Nucleus accumbens (tissue), 56 donors: Measurements from ENCODE around the gene ZSCAN25.
"Not testable (repeated sequence)": the region's sequence is repeated elsewhere in the genome, so short reads cannot be mapped to it uniquely, and the experiment has no call there.

Experiments used
- DNase-seq, 56 donors: peaks; one replicate each; lab custom pipeline; 2025; lab: John Stamatoyannopoulos, UW

The ZSCAN25 gene

GRCh38 chr7:99615989-99616358, 772 bp upstream of the ZSCAN25 start:
- no peak for DNase-seq

DNA sequence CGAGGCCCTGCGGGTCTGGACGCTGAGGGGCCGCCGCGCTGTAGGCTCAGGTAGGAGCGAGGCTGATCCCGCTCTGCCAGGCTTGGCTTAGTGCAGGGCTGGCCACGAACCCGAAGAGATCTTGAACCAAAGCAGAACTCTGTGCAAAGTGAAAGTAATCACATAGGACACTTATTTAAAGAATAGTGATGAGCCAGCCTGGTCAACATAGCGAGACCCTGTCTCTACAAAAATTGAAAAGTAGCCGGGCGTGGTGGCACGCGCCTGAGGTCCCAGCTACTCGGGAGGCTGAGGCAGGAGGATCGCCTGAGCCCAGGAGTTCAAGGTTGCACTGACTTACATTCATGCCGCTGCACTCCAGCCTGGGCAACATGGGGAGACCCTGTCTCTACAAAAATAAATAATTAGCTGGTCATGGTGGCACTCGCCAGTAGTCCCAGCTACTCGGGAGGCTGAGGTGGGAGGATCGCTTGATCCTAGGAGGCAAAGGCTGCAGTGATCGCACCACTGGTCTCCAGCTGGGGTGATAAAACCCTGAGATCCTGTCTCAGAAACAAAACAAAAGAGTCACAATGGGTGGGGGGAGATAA, 541 bp downstream of the ZSCAN25 start:
- no peak for DNase-seq

- no peak for DNase-seq
Observed at GRCh38 chr7:99618726-99619125, 2.0 kb downstream of the ZSCAN25 start.

DNA sequence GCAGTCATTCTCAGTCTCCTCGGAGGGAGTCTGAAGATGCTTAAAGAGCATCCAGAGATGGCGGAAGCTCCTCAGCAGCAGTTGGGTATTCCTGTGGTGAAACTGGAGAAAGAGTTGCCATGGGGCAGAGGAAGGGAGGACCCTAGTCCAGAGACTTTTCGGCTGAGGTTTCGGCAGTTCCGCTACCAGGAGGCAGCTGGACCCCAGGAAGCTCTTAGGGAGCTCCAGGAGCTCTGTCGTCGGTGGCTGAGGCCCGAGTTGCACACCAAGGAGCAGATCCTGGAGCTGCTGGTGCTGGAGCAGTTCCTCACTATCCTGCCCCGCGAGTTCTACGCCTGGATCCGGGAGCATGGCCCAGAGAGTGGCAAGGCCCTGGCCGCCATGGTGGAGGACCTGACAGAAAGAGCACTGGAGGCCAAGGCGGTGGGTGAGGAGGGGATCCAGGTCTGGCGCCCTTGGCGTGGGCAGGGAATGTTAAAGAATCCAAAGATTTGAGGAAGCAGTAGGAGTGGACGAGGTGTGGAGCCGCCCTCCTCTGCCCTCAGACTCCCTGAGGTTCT, 2.9 kb downstream of the ZSCAN25 start:
- no peak for DNase-seq

GRCh38 chr7:99621271-99621670, 4.5 kb downstream of the ZSCAN25 start:
- no peak for DNase-seq

- DNase-seq, result no peak
Observed at GRCh38 chr7:99622596-99622995, 5.8 kb downstream of the ZSCAN25 start.

DNA sequence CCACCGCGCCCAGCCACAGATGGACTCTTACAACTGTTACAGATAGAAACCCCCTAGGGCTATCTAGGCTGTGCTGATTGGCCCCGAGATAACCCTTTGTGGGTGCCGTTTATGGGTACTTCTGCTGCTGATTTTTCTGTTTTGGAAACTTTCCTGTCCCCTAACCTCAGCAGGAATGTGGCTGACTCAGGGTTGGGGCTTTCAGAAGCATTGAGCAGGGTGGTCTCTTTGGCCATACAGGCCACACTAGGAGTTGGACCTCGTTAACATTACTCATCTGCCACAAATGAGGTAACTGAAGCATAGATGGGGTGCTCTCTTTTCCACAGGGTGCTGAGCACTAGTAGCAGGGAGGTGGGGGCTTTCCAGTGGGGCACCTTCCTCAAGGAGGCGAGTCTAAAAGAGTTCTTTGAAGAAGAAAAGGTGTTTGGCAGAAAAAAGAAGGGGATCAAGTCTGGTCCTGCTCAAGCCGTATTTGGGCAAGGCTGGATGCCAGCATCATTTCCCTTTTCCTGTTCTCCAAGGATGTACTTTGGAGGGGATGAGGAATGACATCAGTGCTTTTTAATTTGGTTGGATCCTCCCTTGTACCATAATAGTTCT, 6.4 kb downstream of the ZSCAN25 start:
- DNase-seq, result no peak

DNA sequence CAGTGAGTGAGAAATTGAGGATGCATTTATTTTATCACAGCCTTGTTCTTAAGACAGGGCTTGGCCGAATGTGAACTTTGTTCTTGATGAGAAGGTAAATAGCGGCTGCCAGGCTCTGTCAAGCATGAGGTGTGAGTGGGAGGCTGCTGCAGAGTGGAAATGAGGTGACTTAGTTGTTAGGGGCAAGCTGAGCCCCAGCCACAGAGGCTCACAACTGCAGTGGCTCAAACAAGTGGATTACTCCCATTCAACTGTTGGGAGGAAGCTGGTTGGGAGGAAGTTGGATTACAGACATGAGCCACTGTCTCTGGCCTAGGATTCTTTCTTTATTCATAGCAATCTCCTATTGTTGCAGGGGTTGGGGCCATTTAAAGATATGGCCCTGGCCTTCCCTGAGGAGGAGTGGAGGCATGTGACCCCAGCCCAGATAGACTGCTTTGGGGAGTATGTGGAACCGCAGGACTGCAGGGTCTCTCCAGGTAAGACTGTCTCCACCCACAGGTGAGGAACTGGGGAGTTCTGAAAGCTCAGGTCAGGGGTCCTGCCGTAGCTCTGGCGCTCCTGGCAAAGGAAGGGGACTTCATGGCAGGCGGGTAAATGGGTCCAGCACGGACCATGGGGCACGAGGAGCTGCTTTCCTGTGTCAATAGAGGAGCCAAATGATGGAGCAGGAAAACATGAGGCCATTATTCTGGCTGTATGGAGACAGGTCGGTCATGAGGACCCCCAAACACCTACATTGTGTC, 7.1 kb downstream of the ZSCAN25 start:
- no peak for DNase-seq

GRCh38 chr7:99624484-99624883, 7.7 kb downstream of the ZSCAN25 start:
- no peak for DNase-seq

DNA sequence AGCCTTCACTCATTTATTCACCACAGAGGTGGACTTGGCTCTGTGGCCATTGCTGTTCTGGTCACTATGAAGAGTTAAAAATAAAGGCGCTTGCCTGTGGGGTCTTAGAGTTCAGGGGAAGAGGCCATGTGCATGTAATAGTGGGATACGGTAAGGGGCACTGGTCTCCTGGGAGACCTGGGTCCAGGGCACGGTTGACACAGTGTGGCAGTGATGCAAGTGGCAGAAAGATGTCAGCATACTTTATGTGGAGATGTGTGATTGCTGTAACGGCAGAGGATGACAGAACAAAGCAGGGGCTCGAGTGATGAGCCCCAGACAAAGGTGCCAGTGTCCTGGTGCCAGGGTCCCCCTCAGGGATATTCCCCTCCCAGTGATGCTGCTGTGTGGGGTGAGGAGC, 8.6 kb downstream of the ZSCAN25 start:
- DNase-seq, result no peak

DNA sequence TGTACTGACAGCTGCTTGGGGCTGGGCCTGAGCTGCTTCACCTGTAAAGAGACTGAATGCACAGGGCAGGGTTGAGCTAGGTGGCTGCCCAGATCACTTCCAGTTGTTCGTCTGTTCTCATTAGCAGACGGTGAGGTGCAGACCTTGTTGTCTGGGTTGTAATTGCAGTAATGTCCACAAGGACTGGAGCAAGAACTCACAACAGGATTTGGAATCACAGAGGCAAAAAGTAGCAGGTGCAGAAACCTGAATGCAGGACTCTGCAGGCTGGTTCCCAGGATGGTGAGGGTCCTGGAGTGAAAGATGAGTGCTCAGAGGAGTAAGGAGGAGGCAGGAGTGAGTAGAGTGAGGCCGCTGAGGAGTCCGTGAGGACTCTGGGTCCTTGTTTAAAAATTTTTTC, 9.2 kb downstream of the ZSCAN25 start:
- DNase-seq, result no peak

DNA sequence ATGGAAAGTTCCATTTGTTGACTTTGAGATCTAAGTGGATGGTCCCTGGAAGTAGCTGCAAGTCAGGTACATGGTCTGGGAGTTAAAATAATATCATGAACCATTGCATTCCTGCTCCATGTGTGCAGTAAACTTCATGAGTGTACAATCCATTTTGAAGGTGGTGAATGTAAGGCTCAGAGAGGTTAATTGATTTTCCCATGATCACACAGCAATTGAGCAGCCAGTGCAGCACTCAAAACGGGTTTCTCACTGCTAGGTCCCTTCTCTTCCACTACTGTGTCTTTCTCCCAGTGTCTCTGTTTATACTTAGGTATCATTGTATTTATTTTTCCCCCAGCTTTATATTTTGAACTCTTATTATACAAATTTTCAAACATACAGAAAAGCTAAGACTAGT, 9.9 kb downstream of the ZSCAN25 start:
- DNase-seq, result no peak

- DNase-seq, result no peak
Observed at GRCh38 chr7:99627513-99627912, 10.8 kb downstream of the ZSCAN25 start.

GRCh38 chr7:99628471-99629465, 12.0 kb downstream of the ZSCAN25 start:
- DNase-seq, result peak in 3 of 56 donors; percentile 5 to 20 (median 6)

- DNase-seq, result no peak
Observed at GRCh38 chr7:99629643-99630042, 12.9 kb downstream of the ZSCAN25 start.

DNA sequence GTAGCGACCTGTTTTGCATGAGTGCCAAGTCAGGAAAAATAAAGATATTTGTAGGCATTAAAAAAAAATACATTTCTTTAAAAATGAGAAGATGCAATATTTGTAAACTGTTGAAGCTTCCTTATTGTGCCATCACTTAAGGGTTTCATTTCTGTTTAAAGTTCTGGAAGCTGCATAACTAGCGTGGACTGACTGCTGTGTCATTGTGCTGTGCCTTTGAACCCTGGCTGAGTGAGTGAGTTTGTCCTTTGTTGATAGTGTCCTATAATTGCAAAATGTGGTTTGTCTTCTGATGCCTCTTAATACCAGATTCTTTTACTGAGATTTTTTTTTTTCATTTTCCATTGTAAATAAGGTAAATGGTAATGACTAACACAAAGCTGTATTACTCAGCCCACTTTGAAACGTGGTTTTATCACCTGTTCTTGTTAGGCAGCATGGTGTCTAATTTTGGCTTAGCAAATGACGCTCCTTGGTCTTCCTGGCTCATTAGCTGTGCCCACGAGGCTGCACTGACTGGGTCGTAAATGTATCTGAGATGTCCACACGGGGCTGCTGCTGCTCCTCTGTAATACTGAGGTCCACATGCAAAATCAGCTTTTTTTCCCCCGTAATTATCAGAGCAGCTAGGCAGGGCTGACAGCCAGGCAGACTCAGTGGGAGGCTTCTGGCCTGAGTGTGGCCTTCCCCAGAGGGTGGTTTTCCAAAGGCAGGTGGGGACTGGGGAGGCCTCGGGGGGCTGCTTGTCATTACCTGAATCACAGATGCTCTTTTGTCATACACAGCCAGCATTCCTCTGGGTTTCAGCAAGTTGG, 14.8 kb downstream of the ZSCAN25 start:
- peak in 20 of 56 donors; percentile 3 to 52 (median 21) for DNase-seq

- DNase-seq, result not testable (repeated sequence)
Observed at GRCh38 chr7:99637414-99637813, 20.7 kb downstream of the ZSCAN25 start.

DNA sequence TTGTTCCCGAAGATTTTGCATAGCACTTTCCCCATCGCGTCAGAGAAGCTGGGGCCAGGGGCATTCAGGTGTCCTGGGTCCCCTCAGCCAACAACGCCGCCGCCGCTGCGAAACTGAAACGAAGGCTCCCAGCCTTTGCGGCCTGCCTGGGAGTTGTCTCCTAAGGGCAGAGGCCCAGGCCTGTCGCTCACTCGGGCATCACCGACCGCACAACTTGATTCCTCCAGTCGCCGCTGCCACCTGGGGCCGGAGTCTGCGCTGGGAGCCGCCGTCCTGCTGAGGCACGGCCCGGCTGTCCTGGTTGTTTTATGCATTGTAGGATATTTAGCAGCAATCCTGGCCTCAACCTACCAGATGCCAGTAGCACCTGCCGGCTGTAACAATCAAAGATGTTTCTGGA, 22.0 kb downstream of the ZSCAN25 start:
- no peak for DNase-seq

DNA sequence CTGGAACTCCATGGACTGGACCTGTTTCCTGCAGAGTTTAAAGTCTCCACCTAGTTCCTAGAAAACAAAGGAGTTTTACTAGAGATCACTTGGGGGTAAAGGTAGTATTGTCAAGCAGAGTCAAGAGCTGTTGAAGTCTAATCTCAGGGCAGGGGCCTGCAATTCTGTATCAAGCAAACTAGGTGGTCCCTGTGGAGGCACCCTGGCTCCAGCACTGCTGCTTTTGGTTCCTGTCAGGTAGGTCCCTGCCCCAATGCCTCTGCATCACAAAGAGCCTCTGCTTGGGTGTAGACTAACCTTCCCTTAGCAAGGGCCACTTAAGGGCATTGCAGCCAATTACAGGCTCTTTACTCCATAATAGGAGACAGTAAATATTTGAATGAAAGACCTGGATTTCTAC, 22.5 kb downstream of the ZSCAN25 start:
- DNase-seq, result no peak

- no peak for DNase-seq
Observed at GRCh38 chr7:99642027-99642426, 25.3 kb downstream of the ZSCAN25 start.
